GM19193 (cell line): ENCODE data around the gene CT45A10.
"Not testable (repeated sequence)": the region's sequence is repeated elsewhere in the genome, so short reads cannot be mapped to it uniquely, and the experiment has no call there.

ENCODE experiments used
- POLR2A ChIP-seq: IDR thresholded peaks from 4 replicates; pipeline ENCODE4 v1.6.1; 2011; ENCODE audit not compliant: insufficient read depth, insufficient read length; ENCODE audit errors: extremely low read depth

The CT45A10 gene

GRCh38 chrX:135893294-135893817, at the start of gene CT45A10, which contains the start of gene SAGE1:
CT45A10 (minus strand) TSS chrX:135893444; CDS start chrX:135885344, 8,100 bp downstream.
SAGE1 (plus strand) TSS chrX:135893716; CDS start chrX:135896243, 2,527 bp downstream.
- no peak for TF ChIP-seq POLR2A

DNA sequence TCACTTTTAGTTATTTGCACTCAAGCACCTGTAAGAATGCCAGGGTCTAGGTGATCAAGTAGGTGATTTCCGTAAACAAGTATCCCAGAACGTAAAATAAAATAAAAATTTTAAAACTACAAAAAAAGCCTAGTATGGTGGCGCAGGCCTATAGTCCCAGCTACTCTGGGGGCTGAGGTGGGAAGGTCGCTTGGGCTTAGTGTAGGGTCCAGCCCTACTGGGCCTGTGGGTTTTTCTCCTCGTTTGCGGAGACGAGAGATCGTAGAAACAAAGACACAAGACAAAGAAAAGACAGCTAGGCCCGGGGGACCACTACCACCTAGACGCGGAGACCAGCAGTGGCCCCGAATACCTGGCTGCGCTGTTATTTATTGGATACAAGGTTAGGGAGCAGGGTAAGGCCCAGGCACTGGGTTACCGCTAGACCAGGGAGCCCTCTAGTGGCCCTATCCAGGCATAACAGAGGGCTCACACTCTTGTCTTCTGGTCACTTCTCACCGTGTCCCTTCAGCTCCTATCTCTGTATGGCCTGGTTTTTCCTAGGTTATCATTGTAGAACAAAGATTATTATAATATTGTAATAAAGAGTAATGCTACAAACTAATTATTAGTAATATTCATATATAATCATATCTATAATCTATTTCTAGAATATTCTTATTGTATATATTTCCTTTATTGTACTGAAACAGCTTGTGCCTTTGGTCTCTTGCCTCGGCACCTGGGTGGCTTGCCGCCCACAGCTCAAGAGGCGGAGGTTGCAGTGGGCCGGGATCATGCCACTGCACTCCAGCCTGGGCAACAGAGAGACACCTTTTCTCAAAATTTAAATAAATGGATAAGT, 38.6 kb upstream of the CT45A10 start:
- no peak for TF ChIP-seq POLR2A

- TF ChIP-seq POLR2A = no peak
These were observed 34.7 kb upstream of the CT45A10 start for GRCh38 chrX:135927897-135928296.

DNA sequence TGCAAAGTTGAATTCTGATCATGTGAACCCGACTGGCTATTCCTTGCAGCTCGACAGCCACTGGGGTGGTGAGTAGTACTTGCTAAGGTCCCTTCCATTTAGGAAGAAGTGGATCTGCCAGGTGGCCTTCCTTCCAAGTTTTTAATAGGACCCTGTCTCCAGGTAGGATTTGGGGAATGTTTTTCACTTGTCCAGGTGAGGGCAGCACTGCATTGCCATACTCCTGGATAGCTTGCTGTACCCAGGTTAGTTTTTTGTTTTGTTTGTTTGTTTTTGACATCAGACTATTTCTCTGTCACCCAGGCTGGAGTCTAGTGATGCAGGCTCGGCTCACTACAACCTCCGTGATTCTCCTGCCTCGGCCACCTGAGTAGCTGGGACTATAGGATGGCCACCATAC, 30.1 kb upstream of the CT45A10 start:
- TF ChIP-seq POLR2A = no peak

GRCh38 chrX:135914404-135914803, 21.2 kb upstream of the CT45A10 start:
- no peak for TF ChIP-seq POLR2A

- no peak for TF ChIP-seq POLR2A
These were observed 17.0 kb upstream of the CT45A10 start for GRCh38 chrX:135910251-135910650.

DNA sequence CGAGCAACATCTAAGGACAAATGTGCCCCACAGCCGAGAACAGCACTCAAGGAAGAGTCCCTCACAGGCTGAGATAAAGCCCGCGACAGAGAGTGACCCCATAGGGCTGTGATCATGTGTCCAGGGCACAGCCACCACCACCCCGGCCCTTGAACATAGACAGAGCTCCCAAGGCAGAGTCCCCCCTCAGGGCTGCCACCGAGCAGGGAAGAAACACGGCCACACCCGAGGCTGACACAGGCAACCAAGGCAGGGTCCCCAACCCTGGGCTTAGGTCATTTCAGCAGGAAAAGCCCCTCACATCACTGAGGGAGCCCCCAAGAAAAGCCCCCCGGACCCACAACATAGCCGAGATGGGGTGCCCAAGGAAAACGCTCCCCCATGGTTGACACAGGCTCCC, 463 bp downstream of the CT45A10 start:
- no peak for TF ChIP-seq POLR2A

GRCh38 chrX:135890087-135890585, 3.1 kb downstream of the CT45A10 start:
- no peak for TF ChIP-seq POLR2A

- TF ChIP-seq POLR2A = not testable (repeated sequence)
These were observed 21.5 kb downstream of the CT45A10 start, which contains the start of gene CT45A9 for GRCh38 chrX:135871712-135872111. CT45A9 (minus strand) TSS chrX:135871812; CDS start chrX:135868061, 3,751 bp downstream.

DNA sequence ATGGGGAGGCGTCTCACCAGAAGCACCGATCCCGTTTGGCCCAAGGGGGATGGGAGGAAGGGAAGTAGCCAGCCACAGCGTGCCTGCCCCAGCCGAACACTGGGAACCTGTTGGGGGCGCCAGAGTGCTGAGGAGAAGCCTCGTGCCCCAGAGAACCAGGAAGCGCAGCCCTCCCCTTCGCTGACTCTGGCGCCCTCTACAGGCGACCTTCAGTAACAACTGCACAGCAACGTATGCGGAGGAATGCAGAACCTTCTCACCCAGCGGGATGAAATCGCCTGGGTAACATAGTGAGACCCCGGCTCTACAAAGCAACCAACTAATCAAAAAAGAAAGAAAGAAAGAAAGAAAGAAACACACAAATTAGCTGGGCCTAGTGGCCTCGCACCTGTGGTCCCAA, 38.8 kb downstream of the CT45A10 start, which contains the start of gene CT45A8:
Gene CT45A8, minus strand, starts transcription at position 101 of the 400 bp plus-strand sequence. CDS start 3,755 bp downstream, outside the sequence.
- not testable (repeated sequence) for TF ChIP-seq POLR2A

DNA sequence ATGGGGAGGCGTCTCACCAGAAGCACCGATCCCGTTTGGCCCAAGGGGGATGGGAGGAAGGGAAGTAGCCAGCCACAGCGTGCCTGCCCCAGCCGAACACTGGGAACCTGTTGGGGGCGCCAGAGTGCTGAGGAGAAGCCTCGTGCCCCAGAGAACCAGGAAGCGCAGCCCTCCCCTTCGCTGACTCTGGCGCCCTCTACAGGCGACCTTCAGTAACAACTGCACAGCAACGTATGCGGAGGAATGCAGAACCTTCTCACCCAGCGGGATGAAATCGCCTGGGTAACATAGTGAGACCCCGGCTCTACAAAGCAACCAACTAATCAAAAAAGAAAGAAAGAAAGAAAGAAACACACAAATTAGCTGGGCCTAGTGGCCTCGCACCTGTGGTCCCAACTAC, 56.1 kb downstream of the CT45A10 start, which contains the start of gene CT45A7:
Gene CT45A7, minus strand, starts transcription at position 101 of the 400 bp plus-strand sequence. CDS start 3,747 bp downstream, outside the sequence.
- not testable (repeated sequence) for TF ChIP-seq POLR2A
